Measurements from ENCODE around the gene BMP6. TPM values are rescaled to one million over a fixed set of nuclear protein-coding genes. Genes with fewer than 3 reads are reported as not detected.
A peak's percentile ranks its signal among the peaks of the same experiment; 100 is the strongest.

BMP6 gene
- total RNA-seq, 1 experiment from 2014 or later: 0.06 TPM

DNA sequence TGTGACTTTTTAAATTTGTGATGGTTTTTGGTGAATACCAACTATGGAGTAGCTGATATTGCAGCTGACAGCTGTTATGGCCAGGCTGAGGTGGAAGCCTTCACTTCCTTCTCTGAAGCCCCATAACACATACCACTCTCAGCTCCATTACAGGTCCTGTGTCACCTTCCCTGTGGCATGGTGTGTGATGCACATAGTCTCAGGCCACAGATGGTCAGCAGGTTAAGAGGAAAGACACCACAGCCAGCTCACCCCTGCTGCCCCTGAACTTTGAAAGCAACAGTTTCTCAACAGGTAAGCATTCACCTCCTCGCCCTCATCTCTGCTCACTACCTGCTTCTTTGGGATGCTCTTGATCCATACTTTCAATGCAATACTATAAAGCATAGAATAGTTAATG is 177.0 kb downstream of the BMP6 start:
- no peak for DNase-seq (ENCODE audit: low read depth)

- no peak for DNase-seq (ENCODE audit: low read depth)
Measured at GRCh38 chr6:7903673-7904072, 177.8 kb downstream of the BMP6 start.

GRCh38 chr6:7904654-7905319 is 178.9 kb downstream of the BMP6 start:
- no peak for DNase-seq (ENCODE audit: low read depth)

DNA sequence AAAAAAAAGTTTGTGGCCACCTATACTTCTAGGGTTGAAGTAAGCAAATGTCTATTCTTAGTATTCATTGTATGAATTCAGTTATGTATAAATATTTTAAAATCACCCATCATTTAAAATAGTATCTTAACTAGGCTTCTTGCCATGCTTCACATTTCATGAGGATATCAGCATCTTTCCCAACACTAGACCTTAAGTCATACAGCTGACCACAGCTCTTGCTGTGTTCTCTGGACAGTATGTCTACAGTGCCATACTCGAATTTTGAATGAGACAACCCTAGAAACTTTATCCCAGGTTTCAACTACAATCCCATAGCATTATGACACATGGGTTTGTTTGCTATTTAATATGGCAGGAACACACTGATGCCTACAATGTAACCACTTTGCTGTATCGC is 179.5 kb downstream of the BMP6 start:
- no peak for DNase-seq (ENCODE audit: low read depth)

DNA sequence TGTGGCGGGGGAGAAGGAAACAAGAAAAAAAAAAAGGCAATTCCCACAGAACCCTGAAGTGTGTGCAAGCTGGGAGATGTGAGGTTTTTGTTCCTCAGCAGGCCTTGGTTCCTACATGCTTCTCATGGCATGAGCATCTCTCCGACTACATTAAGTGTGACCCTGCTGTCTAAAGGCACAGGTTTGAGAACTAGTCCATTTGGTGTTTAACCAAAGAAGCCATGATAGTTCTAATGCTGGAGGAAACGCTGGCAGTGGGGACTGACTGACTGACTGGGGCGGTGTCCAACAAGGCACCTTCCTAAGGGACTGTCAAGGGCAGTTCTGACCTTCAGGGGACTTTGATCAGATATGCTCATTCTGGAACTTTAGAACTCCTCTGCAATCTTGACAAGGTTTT is 180.8 kb downstream of the BMP6 start:
- no peak for DNase-seq (ENCODE audit: low read depth)

GRCh38 chr6:7907159-7907558 is 181.3 kb downstream of the BMP6 start:
- no peak for DNase-seq (ENCODE audit: low read depth)

- DNase-seq (ENCODE audit: low read depth): peak; percentile 24
Measured at GRCh38 chr6:7909323-7910276, 183.7 kb downstream of the BMP6 start.

DNA sequence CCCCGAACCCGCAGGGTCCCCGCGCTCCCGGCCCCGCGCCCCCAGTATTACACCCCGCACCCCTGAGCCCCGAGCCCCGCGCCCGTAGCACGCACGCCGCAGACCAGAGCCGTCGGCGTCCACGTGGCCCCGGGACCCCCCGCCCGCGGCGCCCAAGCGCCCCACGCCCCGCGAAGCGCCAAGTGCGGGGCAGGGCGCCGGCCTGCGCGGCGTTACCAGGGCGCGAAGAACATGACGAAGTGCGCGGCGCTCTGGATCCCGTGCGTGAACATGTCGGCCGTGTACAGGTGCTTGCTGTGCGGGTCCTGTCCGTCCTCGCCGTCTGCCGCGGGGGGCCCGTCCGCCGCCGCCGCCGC is 184.4 kb downstream of the BMP6 start:
- no peak for DNase-seq (ENCODE audit: low read depth)

DNA sequence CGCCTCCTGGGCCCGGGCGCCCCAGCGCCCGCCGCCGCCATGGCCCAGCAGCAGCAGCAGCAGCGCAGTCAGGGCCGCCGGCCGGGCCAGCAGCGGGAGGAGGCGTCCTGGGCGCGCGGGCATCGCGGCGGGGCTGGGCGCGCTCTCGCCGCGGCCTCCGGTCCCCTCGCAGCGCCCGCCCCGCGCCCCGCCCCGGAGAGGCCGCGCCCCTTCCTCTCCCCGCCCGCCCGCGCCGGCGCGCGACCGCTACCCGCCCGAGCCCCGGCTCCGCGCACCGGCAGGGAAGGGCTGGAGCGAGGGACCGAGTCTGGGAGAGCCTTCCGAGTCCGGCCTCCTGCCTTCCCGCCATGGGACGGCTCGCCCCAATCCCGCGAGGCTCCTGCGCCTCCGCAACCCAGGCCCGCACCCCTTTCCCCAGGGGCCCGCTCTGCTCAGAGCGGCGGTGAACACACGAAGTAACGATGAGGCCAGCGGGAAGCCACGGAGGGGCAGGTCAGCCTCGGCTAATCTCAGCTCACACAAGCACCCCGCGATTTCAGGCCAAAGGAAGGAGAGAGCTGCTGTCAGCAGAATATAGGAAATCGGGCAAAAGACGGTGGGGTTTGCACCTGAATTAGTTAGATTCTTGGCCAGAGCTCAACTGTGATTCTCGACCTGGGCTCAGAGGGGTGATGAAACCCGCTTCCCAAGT is 184.9 kb downstream of the BMP6 start, which contains the start of gene TXNDC5:
Gene TXNDC5 (minus strand): TSS at position 135 of the 691 bp plus-strand sequence. CDS start 12 bp downstream, at position 123.
- DNase-seq (ENCODE audit: low read depth): peak; percentile 61

- no peak for DNase-seq (ENCODE audit: low read depth)
Measured at GRCh38 chr6:7911345-7911725, 185.4 kb downstream of the BMP6 start.

DNA sequence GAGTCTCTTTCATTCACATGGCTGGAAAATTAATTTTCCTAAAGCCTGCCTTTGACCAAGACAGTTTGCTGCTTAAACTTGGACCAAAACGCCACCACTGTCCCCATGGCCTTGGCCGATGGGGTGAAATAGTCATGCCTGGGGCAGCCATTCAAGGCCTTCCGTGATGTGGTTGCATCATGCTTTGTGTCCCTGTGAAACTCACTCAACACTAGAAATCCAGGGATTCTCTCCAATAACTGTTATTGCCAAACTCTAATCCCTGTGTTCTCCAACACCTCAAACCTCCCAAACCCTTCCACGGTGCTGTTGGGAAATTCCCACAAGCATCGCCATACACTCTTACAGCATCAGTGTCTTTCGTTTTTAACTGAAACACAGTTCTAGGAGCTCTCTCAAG is 186.1 kb downstream of the BMP6 start:
- DNase-seq (ENCODE audit: low read depth): no peak

GRCh38 chr6:7912736-7913517 is 187.0 kb downstream of the BMP6 start:
- no peak for DNase-seq (ENCODE audit: low read depth)

DNA sequence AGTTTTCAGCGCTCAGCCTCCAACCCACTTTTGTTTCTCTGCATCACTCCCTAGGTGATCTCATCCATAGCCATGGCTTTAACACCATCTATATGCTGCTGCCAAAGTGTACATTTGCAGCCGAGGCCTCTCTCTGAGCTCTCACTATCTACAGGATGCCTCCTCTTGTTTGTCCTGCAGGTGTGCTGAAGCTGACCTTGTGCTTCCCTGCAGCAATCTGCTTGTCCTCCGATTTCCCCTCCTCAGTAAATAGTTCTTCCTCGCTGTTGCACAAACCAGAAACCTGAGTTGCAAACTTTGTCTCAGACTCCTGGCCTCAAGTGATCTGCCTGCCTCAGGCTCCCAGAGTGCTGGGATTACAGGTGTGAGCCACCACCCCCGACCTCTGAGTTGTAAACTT is 188.4 kb downstream of the BMP6 start:
- DNase-seq (ENCODE audit: low read depth): no peak

DNA sequence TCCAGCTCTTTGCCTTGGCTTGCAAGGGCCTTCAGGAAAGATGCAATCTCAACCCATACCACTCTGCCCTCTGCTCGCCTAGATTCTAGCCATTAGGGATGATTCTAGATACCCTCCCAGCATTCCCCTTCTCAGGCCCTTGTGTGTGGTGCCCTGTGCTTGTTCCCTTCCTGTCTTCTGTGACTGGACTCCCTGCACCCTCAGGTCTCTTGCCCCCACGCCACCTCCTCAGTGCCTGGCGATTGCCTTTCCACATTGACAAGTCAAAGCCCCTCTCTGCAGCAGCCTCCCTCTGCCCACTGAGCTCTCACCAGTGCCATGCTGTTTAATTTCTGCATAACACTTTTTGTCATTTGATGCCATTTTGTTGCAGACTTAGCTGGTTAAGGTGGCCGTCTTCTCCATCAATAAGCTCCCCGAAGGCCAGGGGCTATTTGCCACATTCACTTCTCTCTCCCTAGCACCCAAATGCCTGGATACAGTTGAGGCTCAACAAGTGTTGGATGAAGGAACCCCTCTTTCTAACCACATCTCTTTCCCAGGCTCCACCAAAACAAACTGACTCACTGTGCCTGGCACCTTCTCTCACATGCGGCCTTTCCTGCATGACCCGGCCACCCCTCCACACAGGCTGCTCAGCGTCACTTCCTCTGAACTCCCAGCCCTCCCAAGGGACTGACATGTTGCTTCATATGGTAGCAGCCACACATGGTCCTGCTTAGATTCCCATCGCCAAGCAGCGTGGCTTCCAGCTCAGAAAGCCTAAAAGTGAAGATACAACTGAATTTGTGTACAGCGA is 189.3 kb downstream of the BMP6 start:
- DNase-seq (ENCODE audit: low read depth): peak; percentile 59

DNA sequence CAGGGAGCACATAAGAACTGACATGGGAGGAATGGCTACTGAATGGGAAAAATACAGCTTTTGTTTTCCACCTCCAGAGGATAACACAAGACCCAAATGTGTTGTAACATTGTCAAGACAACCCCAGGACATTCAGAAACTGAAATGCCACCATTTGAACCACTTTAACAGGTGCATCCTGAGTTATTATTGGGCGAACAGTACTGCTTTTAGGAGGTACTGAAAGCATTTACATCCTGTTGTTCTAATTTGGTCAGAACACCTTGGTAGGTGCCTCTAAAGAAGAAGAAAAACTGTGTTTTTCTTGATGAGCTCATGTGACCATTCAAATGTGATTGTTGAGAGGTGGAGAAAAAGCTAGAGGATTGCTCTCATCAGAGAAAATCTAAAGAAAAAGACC is 191.1 kb downstream of the BMP6 start:
- no peak for DNase-seq (ENCODE audit: low read depth)

- no peak for DNase-seq (ENCODE audit: low read depth)
Measured at GRCh38 chr6:7917729-7918128, 191.8 kb downstream of the BMP6 start.

GRCh38 chr6:7918403-7918802 is 192.5 kb downstream of the BMP6 start:
- no peak for DNase-seq (ENCODE audit: low read depth)

- DNase-seq (ENCODE audit: low read depth): no peak
Measured at GRCh38 chr6:7919871-7920270, 194.0 kb downstream of the BMP6 start.

- no peak for DNase-seq (ENCODE audit: low read depth)
Measured at GRCh38 chr6:7920425-7920824, 194.5 kb downstream of the BMP6 start.

GRCh38 chr6:7921046-7921445 is 195.1 kb downstream of the BMP6 start:
- no peak for DNase-seq (ENCODE audit: low read depth)

- DNase-seq (ENCODE audit: low read depth): no peak
Measured at GRCh38 chr6:7921632-7922092, 195.8 kb downstream of the BMP6 start.

Data from LHCN-M2 (cell line).